Thyroid gland (tissue), 4 donors: Measurements from ENCODE around the gene PRH2. TPM values are rescaled to one million over a fixed set of nuclear protein-coding genes. Genes with fewer than 3 reads are reported as not detected.

Experiments used
- DNase-seq, 2 donors: peaks; one replicate each; pipeline ENCODE4 v3.0.0-alpha.2; 2019
- H3K27ac ChIP-seq, 3 donors: fragments of 200-600 bp; sonication (generic); 1 replicate in 2 of 3; 2 replicates in 1 of 3; pipeline ENCODE4 v1.5.1; 2016 to 2019; ENCODE audit warnings: mild to moderate bottlenecking in 1 of 3, moderate library complexity in 1 of 3
- H3K27me3 ChIP-seq: fragments of 200-600 bp; sonication (generic); one replicate; pipeline ENCODE4 v1.5.1; 2019
- H3K36me3 ChIP-seq, 2 donors: fragments of 200-600 bp; sonication (generic); one replicate each; pipeline ENCODE4 v1.5.1; 2016 to 2019
- H3K4me1 ChIP-seq, 2 donors: fragments of 200-600 bp; sonication (generic); one replicate each; pipeline ENCODE4 v1.5.1; 2017 to 2019
- H3K4me3 ChIP-seq, 3 donors: fragments of 200-600 bp; sonication (generic); replicated peaks in 1 of 3; 1 replicate in 2 of 3; 2 replicates in 1 of 3; pipeline ENCODE4 v1.5.1; 2016; ENCODE audit warnings: mild to moderate bottlenecking in 1 of 3
- H3K9me3 ChIP-seq: fragments of 200-600 bp; sonication (generic); one replicate; pipeline ENCODE4 v1.5.1; 2017
- POLR2A ChIP-seq, 2 donors: fragments of 450-650 bp; IDR thresholded peaks; one replicate each; pipeline ENCODE4 v1.6.1; 2017; ENCODE audit warnings: antibody characterized with exemption in 2 of 2, mild to moderate bottlenecking in 2 of 2, moderate library complexity in 1 of 2
- WGBS, 2 donors: methylation state at CpG; one replicate each; pipeline ENCODE4 v1.1.5; 2017; 5-methylcytosine and 5-hydroxymethylcytosine counted together
- intact Hi-C: fragments of 100-400 bp; cut with DNase I; formaldehyde crosslinking; loops from one replicate; pipeline ENCODE4 v1.15.1; 2023
- total RNA-seq, 4 donors: library from RNA; depleted of rRNA; stranded (reverse); fragments of >200 nt; gene quantifications; one replicate each; pipeline ENCODE4 v1.2.3, GENCODE V29; 2016
- TF ChIP-seq, protein P1 (sequence below), 6 experiments: fragments of 200-600 bp in 3 of 6; fragments of 450-650 bp in 3 of 6; sonication (generic) in 3 of 6; IDR thresholded peaks; one replicate each; pipeline ENCODE4 v1.5.1; 2016 to 2019; ENCODE audit warnings: antibody characterized with exemption in 6 of 6, mild to moderate bottlenecking in 2 of 6, inconsistent platforms in 1 of 6, moderate library complexity in 1 of 6

The PRH2 gene
- not detected for total RNA-seq

DNA sequence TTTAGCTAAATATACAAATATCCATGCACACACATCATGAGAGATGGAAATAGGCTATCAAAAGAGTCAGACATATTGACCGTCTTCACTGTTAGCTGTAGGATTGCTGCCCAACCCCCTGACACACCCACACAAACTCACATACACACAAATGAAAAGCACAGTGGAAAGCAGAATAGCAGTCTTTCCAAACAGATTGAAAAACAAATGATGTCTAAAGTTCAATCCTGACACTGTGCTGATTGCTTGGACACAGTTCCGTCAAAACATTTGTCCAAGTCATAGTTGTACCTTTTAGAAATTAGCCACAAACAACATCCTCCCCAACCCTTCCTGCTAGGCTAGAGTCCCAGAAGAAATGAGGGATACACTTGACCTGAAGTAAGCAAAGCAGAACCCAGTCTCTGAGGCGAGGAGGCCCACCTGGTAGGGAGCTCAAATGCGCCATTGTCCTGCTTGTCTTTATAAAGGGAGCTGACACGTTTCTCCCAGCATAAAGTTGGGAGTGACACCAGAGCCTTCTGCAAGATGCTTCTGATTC is at the start of gene PRH2:
TSS of gene PRH2 (plus strand) at position 491 of the 541 bp plus-strand sequence. CDS start at position 529, 38 bp downstream.
- WGBS, 2 donors: 94 to 95% methylated on average over 5 of the region's 5 CpGs
- no peaks in the 10 kb centered on the region for H3K4me1 ChIP-seq
- no peak for DNase-seq
- H3K36me3 ChIP-seq: no peaks in the 10 kb centered on the region
- H3K27ac ChIP-seq: no peak within 1 kb of the TSS
- H3K4me3 ChIP-seq: no peak within 1 kb of the TSS
- intact Hi-C loops: no loop called here
- no peaks in the 10 kb centered on the region for H3K9me3 ChIP-seq
- H3K27me3 ChIP-seq: no peaks in the 10 kb centered on the region
- no peak for TF ChIP-seq POLR2A (IDR thresholded peaks at IDR 0.05)
- TF ChIP-seq, protein P1, sequence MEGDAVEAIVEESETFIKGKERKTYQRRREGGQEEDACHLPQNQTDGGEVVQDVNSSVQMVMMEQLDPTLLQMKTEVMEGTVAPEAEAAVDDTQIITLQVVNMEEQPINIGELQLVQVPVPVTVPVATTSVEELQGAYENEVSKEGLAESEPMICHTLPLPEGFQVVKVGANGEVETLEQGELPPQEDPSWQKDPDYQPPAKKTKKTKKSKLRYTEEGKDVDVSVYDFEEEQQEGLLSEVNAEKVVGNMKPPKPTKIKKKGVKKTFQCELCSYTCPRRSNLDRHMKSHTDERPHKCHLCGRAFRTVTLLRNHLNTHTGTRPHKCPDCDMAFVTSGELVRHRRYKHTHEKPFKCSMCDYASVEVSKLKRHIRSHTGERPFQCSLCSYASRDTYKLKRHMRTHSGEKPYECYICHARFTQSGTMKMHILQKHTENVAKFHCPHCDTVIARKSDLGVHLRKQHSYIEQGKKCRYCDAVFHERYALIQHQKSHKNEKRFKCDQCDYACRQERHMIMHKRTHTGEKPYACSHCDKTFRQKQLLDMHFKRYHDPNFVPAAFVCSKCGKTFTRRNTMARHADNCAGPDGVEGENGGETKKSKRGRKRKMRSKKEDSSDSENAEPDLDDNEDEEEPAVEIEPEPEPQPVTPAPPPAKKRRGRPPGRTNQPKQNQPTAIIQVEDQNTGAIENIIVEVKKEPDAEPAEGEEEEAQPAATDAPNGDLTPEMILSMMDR (IDR thresholded peaks at IDR 0.05): no peak

DNA sequence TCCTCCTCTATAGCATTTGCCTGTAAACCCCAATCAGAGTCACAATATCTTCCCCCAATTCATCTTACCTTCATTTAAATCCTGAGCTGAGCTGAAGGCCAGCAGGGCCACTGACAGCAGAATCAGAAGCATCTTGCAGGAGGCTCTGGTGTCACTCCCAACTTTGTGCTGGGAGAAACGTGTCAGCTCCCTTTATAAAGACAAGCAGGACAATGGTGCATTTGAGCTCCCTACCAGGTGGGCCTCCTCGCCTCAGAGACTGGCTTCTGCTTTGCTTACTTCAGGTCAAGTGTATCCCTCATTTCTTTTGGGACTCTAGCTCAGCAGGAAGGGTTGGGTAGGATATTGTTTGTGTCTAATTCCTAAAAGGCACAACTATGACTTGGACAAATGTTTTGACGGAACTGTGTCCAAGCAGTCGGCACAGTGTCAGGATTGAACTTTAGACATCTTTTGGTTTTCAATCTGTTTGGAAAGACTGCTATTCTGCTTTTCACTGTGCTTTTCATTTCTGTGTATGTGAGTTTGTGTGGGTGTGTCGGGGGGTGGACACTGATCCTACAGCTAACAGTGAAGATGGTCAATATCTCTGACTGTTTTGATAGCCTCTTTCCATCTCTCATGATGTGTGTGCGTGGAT is 44.8 kb upstream of the PRH2 start, which contains the start of gene PRH1:
TSS of gene PRH1 (minus strand) at position 170 of the 640 bp plus-strand sequence. CDS start at position 132, 38 bp downstream.
- no peak for DNase-seq
- no peaks in the 10 kb centered on the region for H3K36me3 ChIP-seq
- no peaks in the 10 kb centered on the region for H3K27me3 ChIP-seq
- WGBS, 2 donors: 90% methylated on average over 6 of the region's 6 CpGs
- intact Hi-C loops: no loop called here
- TF ChIP-seq, protein P1 (IDR thresholded peaks at IDR 0.05): no peak
- TF ChIP-seq POLR2A (IDR thresholded peaks at IDR 0.05): no peak
- no peaks in the 10 kb centered on the region for H3K4me1 ChIP-seq
- no peak within 1 kb of the TSS for H3K4me3 ChIP-seq
- H3K9me3 ChIP-seq: no peaks in the 10 kb centered on the region
- H3K27ac ChIP-seq: no peak within 1 kb of the TSS

DNA sequence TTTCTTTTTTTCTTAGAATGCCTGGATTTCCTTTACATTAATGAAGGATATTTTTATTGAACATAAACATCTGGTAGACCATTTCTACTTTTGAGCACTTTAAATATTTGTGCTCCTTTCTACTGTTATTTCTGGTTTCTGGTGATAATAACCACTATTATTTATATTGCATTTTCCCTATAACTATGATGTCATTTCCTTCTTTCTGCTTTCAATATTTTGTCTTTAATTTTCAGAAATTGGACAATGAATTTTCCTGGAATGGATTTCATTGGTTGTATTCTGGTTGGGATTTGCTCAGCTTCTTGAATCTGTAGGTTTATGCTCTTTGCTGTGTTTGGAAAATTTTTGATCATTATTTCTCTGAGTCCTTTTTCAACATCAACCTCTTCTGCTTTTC is 39.8 kb upstream of the PRH2 start:
- TF ChIP-seq POLR2A (IDR thresholded peaks at IDR 0.05): no peak
- TF ChIP-seq, protein P1 (IDR thresholded peaks at IDR 0.05): no peak
- intact Hi-C loops: no loop called here
- no peak overlapping the region for H3K4me3 ChIP-seq
- no peaks in the 10 kb centered on the region for H3K9me3 ChIP-seq
- no peaks in the 10 kb centered on the region for H3K27me3 ChIP-seq
- DNase-seq: no peak
- no peaks in the 10 kb centered on the region for H3K4me1 ChIP-seq
- no peaks in the 10 kb centered on the region for H3K36me3 ChIP-seq
- H3K27ac ChIP-seq: no peak overlapping the region

DNA sequence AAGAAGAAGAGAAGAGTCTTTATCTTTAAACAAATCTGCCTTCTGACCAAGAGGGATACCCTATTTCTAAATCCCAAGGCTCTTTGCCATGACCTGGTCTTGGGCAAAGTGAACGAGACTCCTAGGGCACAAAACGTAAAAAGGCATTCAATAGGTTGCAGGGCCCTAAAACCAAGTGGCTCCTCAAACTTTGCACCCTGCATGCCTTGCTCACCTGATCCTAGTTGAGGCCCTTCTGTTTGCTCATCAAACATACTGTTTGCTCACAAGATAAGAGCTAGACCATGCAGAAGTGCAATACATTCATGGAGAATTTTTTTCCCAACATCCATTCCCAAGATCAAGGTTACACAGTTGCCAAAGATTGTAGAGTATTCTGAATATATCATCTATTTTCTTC is 37.1 kb upstream of the PRH2 start:
- Histone ChIP-seq H3K27ac (no peak overlapping the region), H3K36me3 (no peaks in the 10 kb centered on the region), H3K4me1 (no peaks in the 10 kb centered on the region), H3K4me3 (no peak overlapping the region), H3K27me3 (no peaks in the 10 kb centered on the region), H3K9me3 (no peaks in the 10 kb centered on the region)
- WGBS, 2 donors: 83 to 93% methylated on average over 2 of the region's 2 CpGs
- TF ChIP-seq, protein P1 (IDR thresholded peaks at IDR 0.05): no peak
- no peak for TF ChIP-seq POLR2A (IDR thresholded peaks at IDR 0.05)
- DNase-seq: no peak
- intact Hi-C loops: no loop called here

DNA sequence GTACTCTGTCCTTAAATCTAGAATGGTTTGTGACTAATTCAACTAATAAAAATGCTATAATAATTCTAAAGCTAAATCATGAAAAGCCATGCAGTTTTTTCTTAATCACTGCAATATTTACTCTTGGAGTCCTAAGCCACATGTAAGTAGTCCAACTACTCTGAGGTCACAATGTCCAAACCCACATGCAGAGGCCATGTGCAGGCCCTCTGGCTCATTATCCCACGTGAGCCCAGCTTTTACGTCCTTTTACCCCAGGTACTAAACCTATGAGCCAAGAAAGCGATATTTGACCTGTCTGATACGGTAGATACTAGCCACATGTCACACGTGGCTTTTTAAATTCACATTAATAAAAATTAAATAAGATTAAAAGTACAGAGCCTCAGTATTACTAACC is 32.2 kb upstream of the PRH2 start:
- H3K9me3 ChIP-seq: no peaks in the 10 kb centered on the region
- DNase-seq: no peak
- H3K27me3 ChIP-seq: no peaks in the 10 kb centered on the region
- H3K27ac ChIP-seq: no peak overlapping the region
- TF ChIP-seq POLR2A (IDR thresholded peaks at IDR 0.05): no peak
- TF ChIP-seq, protein P1 (IDR thresholded peaks at IDR 0.05): no peak
- H3K4me3 ChIP-seq: no peak overlapping the region
- H3K36me3 ChIP-seq: no peaks in the 10 kb centered on the region
- WGBS, 2 donors: 98% methylated on average over 5 of the region's 5 CpGs
- intact Hi-C loops: no loop called here
- no peaks in the 10 kb centered on the region for H3K4me1 ChIP-seq
